A549 (cell line): ENCODE measurements around the gene GMPR2. TPM values are rescaled to one million over a fixed set of nuclear protein-coding genes. Genes with fewer than 3 reads are reported as not detected.

Experiments
- ATAC-seq, 2 experiments: fragments of 200-7000 bp in 1 of 2; fragments of >200 bp in 1 of 2; cut with Nextera tagmentation in 1 of 2; cut with Tn5 transposase in 1 of 2; 3 replicates each; pipeline versions ENCODE4 v1.8.0 to v1.9.1; 2018 to 2020; ENCODE audit warnings: mild to moderate bottlenecking in 1 of 2, moderate library complexity in 1 of 2
- CTCF ChIA-PET: fragments of 300-600 bp; sonication (Branson Sonifier 250); formaldehyde crosslinking; extraction: SDS; loops from one replicate; lab custom pipeline; 2021; ENCODE audit warnings: antibody characterized with exemption, inconsistent platforms; lab: Yijun Ruan, JAX
- POLR2A ChIA-PET: fragments of 350-600 bp; formaldehyde crosslinking; extraction: SDS; loops from one replicate; lab custom pipeline; 2021; ENCODE audit warnings: antibody characterized with exemption, inconsistent platforms; lab: Yijun Ruan, JAX
- DNase-seq, 2 experiments: peaks; one replicate each; pipeline versions ENCODE4 v3.0.0 to v3.0.0-alpha.2; 2011 to 2016; ENCODE audit warnings: low read depth in 1 of 2, low spot score in 1 of 2
- FAIRE-seq: peaks from 2 replicates; lab custom pipeline; 2011; peaks lifted over from hg19 to GRCh38; lab: Jason Lieb, UNC
- H3K27ac ChIP-seq, 2 experiments: fragments of >200 bp; sonication (Bioruptor Twin); formaldehyde crosslinking; 3 replicates each; pipeline ENCODE4 v1.5.1; 2016 to 2017
- H3K4me1 ChIP-seq: fragments of >200 bp; sonication (Bioruptor Twin); formaldehyde crosslinking; 3 replicates; pipeline ENCODE4 v1.6.1; 2016
- H3K4me2 ChIP-seq: fragments of >200 bp; sonication (Bioruptor Twin); formaldehyde crosslinking; 3 replicates; pipeline ENCODE4 v1.6.1; 2016
- H3K4me3 ChIP-seq: fragments of >200 bp; sonication (Bioruptor Twin); formaldehyde crosslinking; 3 replicates; pipeline ENCODE4 v1.5.1; 2016
- H3K9me3 ChIP-seq: fragments of >200 bp; sonication (Bioruptor Twin); formaldehyde crosslinking; 3 replicates; pipeline ENCODE4 v1.6.1; 2016
- BHLHE40 ChIP-seq: IDR thresholded peaks from 2 replicates; pipeline ENCODE4 v1.6.1; 2012; ENCODE audit warnings: low read depth, low read length, inconsistent platforms
- CBX8 ChIP-seq: fragments of 200-600 bp; sonication (generic); IDR thresholded peaks from 2 replicates; pipeline ENCODE4 v1.6.1; 2016
- CEBPB ChIP-seq, 2 experiments: fragments of >200 bp in 1 of 2; sonication (Bioruptor Twin) in 1 of 2; formaldehyde crosslinking in 1 of 2; IDR thresholded peaks; 2 replicates each; pipeline ENCODE4 v1.6.1; 2012 to 2016
- EHMT2 ChIP-seq: fragments of 200-600 bp; sonication (generic); IDR thresholded peaks from 2 replicates; pipeline ENCODE4 v1.6.1; 2016; ENCODE audit warnings: antibody characterized with exemption, low read depth, mild to moderate bottlenecking, moderate library complexity
- EP300 ChIP-seq, 2 experiments: fragments of >200 bp; sonication (Bioruptor Twin); formaldehyde crosslinking; IDR thresholded peaks; 2 replicates in 1 of 2; 3 replicates in 1 of 2; pipeline ENCODE4 v1.6.1; 2016 to 2017
- FOSB ChIP-seq: fragments of 250-450 bp; sonication (Bioruptor Pico); IDR thresholded peaks from 2 replicates; pipeline ENCODE4 v1.5.0; 2020; ENCODE audit warnings: mild to moderate bottlenecking, moderate library complexity
- FOSL2 ChIP-seq, 2 experiments: fragments of 450-650 bp in 1 of 2; fragments of >200 bp in 1 of 2; sonication (Bioruptor Twin) in 1 of 2; formaldehyde crosslinking; IDR thresholded peaks; 2 replicates each; pipeline versions ENCODE4 v1.5.0 to v1.6.1; 2016 to 2020; ENCODE audit warnings: mild to moderate bottlenecking in 1 of 2, moderate library complexity in 1 of 2
- GATA3 ChIP-seq: IDR thresholded peaks from 2 replicates; pipeline ENCODE4 v1.6.1; 2012; ENCODE audit warnings: borderline replicate concordance
- HDAC2 ChIP-seq: fragments of 200-600 bp; sonication (generic); IDR thresholded peaks from 2 replicates; pipeline ENCODE4 v1.6.1; 2016
- HOXB13 ChIP-seq: fragments of 250-450 bp; sonication (Bioruptor Pico); IDR thresholded peaks from 2 replicates; pipeline ENCODE4 v1.5.0; 2020; ENCODE audit warnings: low read depth, mild to moderate bottlenecking, moderate library complexity
- HOXB5 ChIP-seq: fragments of 250-450 bp; sonication (Bioruptor Pico); IDR thresholded peaks from 2 replicates; pipeline ENCODE4 v1.5.0; 2020; ENCODE audit warnings: mild to moderate bottlenecking, moderate library complexity
- KDM1A ChIP-seq: fragments of 200-600 bp; sonication (generic); IDR thresholded peaks from 2 replicates; pipeline ENCODE4 v1.6.1; 2016; ENCODE audit warnings: low read depth, mild to moderate bottlenecking
- POLR2AphosphoS2 ChIP-seq: conservative IDR thresholded peaks from 2 replicates; pipeline ENCODE4 v1.6.1; 2012; ENCODE audit warnings: low read length, improper control_type of control experiment, inconsistent platforms
- RAD21 ChIP-seq, 2 experiments: fragments of >200 bp in 1 of 2; sonication (Bioruptor Twin) in 1 of 2; formaldehyde crosslinking in 1 of 2; IDR thresholded peaks in 1 of 2; conservative IDR thresholded peaks in 1 of 2; 2 replicates in 1 of 2; 3 replicates in 1 of 2; pipeline ENCODE4 v1.6.1; 2012 to 2018; ENCODE audit warnings: inconsistent platforms in 1 of 2
- RARB ChIP-seq: fragments of 250-450 bp; sonication (Bioruptor Pico); IDR thresholded peaks from 2 replicates; pipeline ENCODE4 v1.8.0; 2021; ENCODE audit warnings: mild to moderate bottlenecking, moderate library complexity
- RCOR1 ChIP-seq: fragments of 150-350 bp; IDR thresholded peaks from 2 replicates; pipeline ENCODE4 v1.6.1; 2014; ENCODE audit warnings: antibody characterized with exemption, low read length, low read depth
- REST ChIP-seq: fragments of 200-600 bp; sonication (generic); IDR thresholded peaks from 2 replicates; pipeline ENCODE4 v1.6.1; 2016; ENCODE audit warnings: antibody characterized with exemption, mild to moderate bottlenecking, moderate library complexity
- SMC3 ChIP-seq: fragments of >200 bp; sonication (Bioruptor Twin); formaldehyde crosslinking; IDR thresholded peaks from 3 replicates; pipeline ENCODE4 v1.6.1; 2018; ENCODE audit warnings: inconsistent platforms
- SREBF2 ChIP-seq: fragments of 450-650 bp; IDR thresholded peaks from 2 replicates; pipeline ENCODE4 v1.6.1; 2014; ENCODE audit warnings: mild to moderate bottlenecking, moderate library complexity
- ZNF302 ChIP-seq: fragments of 250-450 bp; sonication (Bioruptor Pico); IDR thresholded peaks from 2 replicates; pipeline ENCODE4 v1.9.0; 2021; ENCODE audit warnings: inconsistent platforms, mild to moderate bottlenecking, moderate library complexity
- WGBS: methylation state at CpG from one replicate; pipeline ENCODE4 v1.1.6; 2017; ENCODE audit errors: missing lambda C conversion rate; 5-methylcytosine and 5-hydroxymethylcytosine counted together
- polyA plus RNA-seq, 4 experiments: library from polyadenylated mRNA; depleted of rRNA in 3 of 4; stranded (reverse); fragments of >200 nt; fragmentation: RNase III in 1 of 4; extraction: RNeasy Plus Mini Kit Qiagen cat#74134 plus additional on column Dnase treatment in 1 of 4; gene quantifications; 2 replicates in 3 of 4; 3 replicates in 1 of 4; pipeline ENCODE4 v1.2.3, GENCODE V29; 2011 to 2017
- TF ChIP-seq, protein P1 (sequence below): fragments of >200 bp; sonication (Bioruptor Twin); formaldehyde crosslinking; IDR thresholded peaks from 3 replicates; pipeline ENCODE4 v1.6.1; 2016
- TF ChIP-seq, protein P2 (sequence below): IDR thresholded peaks from 2 replicates; pipeline ENCODE4 v1.6.1; 2012; ENCODE audit warnings: low read depth, borderline replicate concordance
- TF ChIP-seq, protein P3 (sequence below): fragments of 250-450 bp; sonication (Bioruptor Pico); IDR thresholded peaks from 2 replicates; pipeline ENCODE4 v1.5.0; 2020; ENCODE audit warnings: low read depth, mild to moderate bottlenecking, moderate library complexity

Gene GMPR2
- polyA plus RNA-seq, 2 of the 4 experiments (the other 2 are of a cell fraction) = 70.0 to 91.7 TPM

- TF ChIP-seq EP300 (IDR thresholded peaks at IDR 0.05) (no peak), RCOR1 (no peak), REST (no peak), ZNF302 (CRISPR knock-in tag) (no peak), HOXB13 (no peak), HDAC2 (no peak), EHMT2 (no peak), POLR2AphosphoS2 (no peak), BHLHE40 (no peak), KDM1A (no peak)
- TF ChIP-seq, protein P1, sequence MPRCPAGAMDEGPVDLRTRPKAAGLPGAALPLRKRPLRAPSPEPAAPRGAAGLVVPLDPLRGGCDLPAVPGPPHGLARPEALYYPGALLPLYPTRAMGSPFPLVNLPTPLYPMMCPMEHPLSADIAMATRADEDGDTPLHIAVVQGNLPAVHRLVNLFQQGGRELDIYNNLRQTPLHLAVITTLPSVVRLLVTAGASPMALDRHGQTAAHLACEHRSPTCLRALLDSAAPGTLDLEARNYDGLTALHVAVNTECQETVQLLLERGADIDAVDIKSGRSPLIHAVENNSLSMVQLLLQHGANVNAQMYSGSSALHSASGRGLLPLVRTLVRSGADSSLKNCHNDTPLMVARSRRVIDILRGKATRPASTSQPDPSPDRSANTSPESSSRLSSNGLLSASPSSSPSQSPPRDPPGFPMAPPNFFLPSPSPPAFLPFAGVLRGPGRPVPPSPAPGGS = no peak
- H3K4me3 ChIP-seq = no peak overlapping the region
- no peaks in the 10 kb centered on the region for H3K4me1 ChIP-seq
- whole genome bisulfite sequencing = 76% methylated on average over 6 of the region's 6 CpGs
- CTCF ChIA-PET = interaction anchor here (0.7 to 34.0 kb wide), 6 partner anchors 9 to 151 kb away, joined by 3 to 469 read pairs (median 4); partner anchors contain the start of genes CIDEB, DHRS1, LTB4R and LTB4R2
- ATAC-seq (no peak), DNase-seq (no peak), FAIRE-seq (no peak)
- no peak overlapping the region for H3K4me2 ChIP-seq
- H3K27ac ChIP-seq = no peak overlapping the region
- POLR2A ChIA-PET = interaction anchor here (1.2 to 1.6 kb wide), 3 partner anchors 9 to 39 kb away, joined by 3 to 5 read pairs (median 3); partner anchors contain the start of genes RABGGTA and TINF2
- H3K9me3 ChIP-seq = no peaks in the 10 kb centered on the region
Measured at GRCh38 chr14:24280797-24281460, 48.2 kb downstream of the GMPR2 start.

DNA sequence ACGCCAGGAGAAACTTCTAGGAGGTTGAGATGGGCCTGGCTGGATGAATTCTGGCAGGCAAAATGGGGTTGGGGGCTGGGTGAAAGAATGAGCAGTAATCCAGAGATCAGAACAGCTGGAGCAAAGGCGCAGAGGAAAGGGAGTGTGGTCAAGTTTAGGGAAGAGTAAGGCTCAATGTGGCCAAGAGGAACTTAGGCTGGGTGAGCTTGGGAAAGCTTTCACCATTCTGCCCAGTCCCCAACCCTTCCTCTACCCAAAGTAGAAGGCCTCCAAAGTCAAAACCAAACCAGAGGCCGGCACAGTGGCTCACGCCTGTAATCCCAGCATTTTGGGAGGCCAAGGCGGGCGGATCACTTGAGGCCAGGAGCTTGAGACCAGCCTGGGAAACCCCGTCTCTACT is 48.9 kb downstream of the GMPR2 start:
- H3K9me3 ChIP-seq = no peaks in the 10 kb centered on the region
- CTCF ChIA-PET = interaction anchor here (1.1 to 34.0 kb wide), 4 partner anchors 9 to 150 kb away, joined by 3 to 469 read pairs (median 14); partner anchors contain the start of genes CIDEB, DHRS1, LTB4R and LTB4R2
- no peak overlapping the region for H3K27ac ChIP-seq
- no peak overlapping the region for H3K4me2 ChIP-seq
- WGBS = 81% methylated on average over 7 of the region's 7 CpGs
- POLR2A ChIA-PET = no interaction called here
- ATAC-seq (no peak), FAIRE-seq (no peak), DNase-seq (no peak)
- H3K4me1 ChIP-seq = no peaks in the 10 kb centered on the region
- TF ChIP-seq HOXB5 (no peak), SMC3 (no peak), EHMT2 (no peak), FOSB (CRISPR knock-in tag) (no peak), CBX8 (no peak), CEBPB (IDR thresholded peaks at IDR 0.05) (no peak), RARB (CRISPR knock-in tag) (no peak), GATA3 (no peak), FOSL2 (IDR thresholded peaks at IDR 0.05) (no peak), FOSL2 (CRISPR knock-in tag; IDR thresholded peaks at IDR 0.05) (no peak), EP300 (IDR thresholded peaks at IDR 0.05) (no peak), RAD21 (conservative IDR thresholded peaks at IDR 0.05 in 1 of 2, IDR thresholded peaks at IDR 0.05 in 1 of 2) (no peak), SREBF2 (no peak)
- TF ChIP-seq, protein P2, sequence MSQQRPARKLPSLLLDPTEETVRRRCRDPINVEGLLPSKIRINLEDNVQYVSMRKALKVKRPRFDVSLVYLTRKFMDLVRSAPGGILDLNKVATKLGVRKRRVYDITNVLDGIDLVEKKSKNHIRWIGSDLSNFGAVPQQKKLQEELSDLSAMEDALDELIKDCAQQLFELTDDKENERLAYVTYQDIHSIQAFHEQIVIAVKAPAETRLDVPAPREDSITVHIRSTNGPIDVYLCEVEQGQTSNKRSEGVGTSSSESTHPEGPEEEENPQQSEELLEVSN = no peak
- TF ChIP-seq, protein P3, sequence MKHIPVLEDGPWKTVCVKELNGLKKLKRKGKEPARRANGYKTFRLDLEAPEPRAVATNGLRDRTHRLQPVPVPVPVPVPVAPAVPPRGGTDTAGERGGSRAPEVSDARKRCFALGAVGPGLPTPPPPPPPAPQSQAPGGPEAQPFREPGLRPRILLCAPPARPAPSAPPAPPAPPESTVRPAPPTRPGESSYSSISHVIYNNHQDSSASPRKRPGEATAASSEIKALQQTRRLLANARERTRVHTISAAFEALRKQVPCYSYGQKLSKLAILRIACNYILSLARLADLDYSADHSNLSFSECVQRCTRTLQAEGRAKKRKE (CRISPR knock-in tag) = no peak
- no peak overlapping the region for H3K4me3 ChIP-seq
